Endothelial cell of hepatic sinusoid (primary cell): ENCODE measurements around the gene MED9.

Source experiments
- in situ Hi-C: cut with HindIII; loops from 2 replicates; pipeline ENCODE4 v1.10.0; 2017; ENCODE audit warnings: low sequenced_read_pairs

MED9 gene

DNA sequence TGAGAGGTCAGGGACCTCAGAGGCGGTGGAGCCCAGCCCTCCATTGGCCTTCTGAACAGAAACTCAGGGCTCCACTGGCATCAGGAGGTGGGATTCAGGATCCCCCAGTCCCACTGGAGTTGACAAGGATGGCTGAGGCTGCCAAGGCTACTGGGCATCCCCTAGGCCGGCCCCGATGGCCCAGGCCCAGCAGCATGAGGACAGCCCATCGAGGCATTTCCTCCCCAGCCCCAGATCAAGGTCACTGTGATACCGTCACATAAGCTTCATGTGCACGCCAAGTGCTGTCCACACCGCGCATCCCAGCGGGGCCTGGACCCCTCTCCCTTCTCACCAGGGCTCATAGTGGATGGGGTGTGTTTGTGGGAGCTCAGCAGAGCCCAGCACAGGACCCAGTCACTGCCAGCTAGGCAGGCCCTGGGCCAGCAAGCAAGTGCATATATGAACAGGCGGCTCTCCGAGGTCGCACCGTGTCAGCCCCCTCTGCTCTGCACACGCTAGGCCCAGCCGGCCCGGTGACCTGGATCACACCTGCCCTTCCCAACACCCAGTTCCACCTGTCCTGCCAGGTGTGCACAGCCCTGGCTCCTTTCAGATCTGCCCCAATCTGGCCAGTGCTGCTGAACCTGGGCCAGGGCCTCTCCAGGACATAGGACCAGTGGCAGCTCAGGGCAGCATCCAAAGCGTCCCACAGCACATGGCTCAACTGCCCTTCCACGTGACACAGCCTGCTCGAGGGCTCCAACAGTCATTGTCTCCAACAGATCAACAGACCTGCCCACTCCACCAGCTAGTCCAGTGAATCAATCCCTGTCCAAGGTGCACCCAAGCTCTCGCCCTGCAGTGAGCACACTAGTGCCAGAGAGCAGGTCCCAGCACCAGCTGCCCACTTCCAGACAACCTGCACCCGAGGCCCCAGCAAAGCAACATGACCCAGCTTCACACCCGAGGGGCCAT is 52.2 kb downstream of the MED9 start:
- in situ Hi-C loops = loop anchor here (5.0 to 10.0 kb wide), 4 partner anchors 43 to 157 kb away; no protein-coding TSS in a partner anchor

DNA sequence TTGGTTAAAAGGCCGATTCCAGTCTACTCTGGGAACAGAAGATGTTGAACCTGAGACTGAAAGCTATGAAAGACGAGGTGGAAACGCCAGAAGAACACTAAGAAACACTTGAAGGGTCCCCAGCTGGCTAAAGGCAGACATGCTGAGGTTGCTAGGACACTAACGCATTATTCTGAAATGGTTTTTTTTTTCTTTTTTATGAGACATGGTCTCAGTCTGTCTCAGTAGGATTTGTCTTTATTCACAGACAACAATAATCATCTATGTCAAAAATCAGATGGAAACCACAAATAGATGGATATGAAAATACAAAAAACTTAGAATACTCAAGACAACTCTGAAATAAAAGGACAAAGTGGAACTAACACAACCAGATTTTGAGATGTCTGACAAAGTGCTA is 54.4 kb downstream of the MED9 start:
- in situ Hi-C loops = no loop called here

DNA sequence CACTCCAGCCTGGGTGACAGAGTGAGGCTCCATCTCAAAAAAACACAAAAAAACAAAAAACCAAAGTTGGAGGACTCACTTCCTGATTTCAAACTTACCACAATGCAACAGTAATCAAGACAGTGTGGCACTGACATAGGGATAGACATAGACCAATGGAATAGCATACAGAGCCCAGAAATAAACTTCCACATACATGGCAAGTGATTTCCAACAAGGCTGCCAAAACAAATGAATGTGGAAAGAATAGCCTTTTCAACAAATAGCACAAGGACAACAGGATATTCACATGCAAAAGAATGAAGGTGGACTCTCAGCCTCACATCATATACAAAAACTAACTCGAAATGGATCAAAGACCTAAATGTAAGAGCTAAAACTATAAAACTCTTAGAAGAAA is 56.2 kb downstream of the MED9 start:
- in situ Hi-C loops = no loop called here

DNA sequence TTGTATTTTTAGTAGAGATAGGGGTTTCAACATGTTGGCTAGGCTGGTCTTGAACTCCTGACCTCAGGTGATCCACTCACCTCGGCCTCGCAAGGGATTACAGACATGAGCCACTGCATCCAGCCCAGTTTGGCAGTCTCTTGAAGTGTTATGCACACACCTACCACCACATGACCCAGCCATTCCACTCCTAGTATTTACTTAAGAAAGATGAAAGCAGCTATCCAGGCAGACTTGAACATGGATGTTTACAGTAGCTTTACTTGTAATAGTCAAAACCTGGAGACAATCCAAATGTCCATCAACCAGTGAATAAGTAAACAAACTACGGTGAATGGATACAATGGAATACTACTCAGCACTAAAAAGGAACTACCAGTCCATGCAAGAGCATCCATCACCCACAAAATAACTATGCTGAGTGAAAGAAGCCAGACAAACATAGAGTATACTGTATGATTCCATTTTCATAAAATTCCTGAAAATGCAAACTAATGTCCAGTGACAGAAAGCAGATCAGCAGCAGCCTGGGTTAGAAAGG is 57.2 kb downstream of the MED9 start:
- in situ Hi-C loops = no loop called here

DNA sequence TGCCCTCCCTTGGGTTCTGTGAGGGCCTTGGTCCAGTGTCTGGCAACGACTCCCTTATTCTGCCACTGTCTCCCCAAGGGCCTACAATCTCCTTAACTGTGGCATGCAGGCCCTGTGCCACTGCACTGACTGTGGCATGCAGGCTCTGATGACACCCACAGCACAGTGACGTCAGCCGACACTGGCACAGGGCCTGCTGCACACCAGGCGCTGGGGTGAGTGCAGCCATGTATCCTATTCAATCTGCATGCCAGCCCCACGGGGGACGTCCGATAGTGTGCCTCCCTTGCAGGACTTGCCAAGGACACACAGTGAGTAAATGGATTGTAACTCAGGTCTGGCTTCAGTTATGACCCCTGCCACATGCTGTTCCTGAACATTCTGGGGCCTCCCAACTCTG is 59.2 kb downstream of the MED9 start:
- in situ Hi-C loops = no loop called here

DNA sequence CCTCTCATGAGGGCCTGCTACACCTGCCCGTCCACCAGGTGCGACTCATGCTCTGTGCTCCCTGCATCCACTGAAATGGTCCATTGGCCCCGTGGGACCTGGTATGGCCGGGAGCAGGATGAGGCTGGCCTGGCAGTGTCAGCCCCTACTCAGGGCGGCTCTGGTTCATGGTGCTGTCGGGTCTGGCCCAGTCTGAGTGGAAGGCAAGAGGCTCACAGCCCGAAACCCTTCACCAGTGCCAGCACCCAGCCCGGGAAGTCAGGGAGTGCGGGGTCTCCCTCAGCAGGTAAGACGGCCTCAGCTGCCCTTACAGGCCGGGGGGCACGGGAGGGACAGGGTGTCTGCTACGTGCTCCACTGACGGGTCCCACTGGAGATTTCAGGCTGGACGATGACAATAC is 59.9 kb downstream of the MED9 start:
- in situ Hi-C loops = no loop called here

- in situ Hi-C loops = no loop called here
These were observed 60.7 kb downstream of the MED9 start for GRCh38 chr17:17537311-17538099.

GRCh38 chr17:17538417-17539391 is 61.9 kb downstream of the MED9 start:
- in situ Hi-C loops = no loop called here

DNA sequence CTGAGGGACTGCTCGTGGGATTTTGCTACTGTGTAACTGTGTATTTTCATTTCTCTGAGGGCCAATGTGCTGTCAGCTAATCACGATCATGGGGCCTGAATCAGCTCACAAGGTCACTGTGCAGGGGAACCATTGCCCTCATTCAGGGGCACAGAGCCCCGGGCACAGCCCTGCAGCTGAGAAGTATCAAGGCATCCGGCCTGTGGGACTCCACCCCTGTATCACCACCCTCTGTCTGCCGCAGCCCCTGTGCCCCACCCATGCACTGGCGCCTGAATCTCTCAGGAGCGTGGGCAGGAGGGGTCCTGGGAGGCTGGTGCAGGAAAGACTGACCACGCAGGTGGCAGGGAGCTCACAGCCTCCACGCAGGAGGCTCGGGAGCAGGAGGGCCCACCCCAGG is 62.8 kb downstream of the MED9 start:
- in situ Hi-C loops = no loop called here

DNA sequence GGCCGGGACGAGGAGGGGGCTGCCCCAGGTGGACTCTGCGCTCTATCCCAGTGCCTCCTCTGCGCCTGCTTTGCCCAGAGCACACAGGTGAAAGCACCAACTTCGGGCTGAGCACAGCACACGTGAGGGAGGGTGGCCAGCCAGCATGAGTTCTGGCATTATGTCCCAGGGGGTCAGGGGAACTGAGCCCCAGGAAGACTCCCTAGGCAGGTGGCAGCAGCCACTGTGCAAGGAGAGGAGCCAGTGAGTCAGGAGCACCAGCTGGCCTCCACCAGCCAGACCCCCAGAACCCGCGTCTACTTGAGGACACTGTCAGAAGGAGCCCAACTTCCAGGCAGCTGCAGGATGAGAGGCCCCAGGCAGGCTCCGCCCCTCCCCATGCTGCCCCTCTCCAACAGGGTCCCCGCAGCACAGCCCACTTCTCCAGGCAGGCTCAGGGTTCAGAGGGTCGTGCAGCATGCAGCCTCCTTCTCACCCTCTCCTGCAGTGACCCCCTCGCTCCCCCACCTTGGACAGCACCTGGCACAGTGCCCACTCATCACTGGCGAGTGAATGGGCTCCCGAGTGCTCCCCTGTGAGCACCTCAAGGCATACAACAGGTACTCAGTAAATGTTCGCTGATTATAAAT is 63.6 kb downstream of the MED9 start:
- in situ Hi-C loops = no loop called here

DNA sequence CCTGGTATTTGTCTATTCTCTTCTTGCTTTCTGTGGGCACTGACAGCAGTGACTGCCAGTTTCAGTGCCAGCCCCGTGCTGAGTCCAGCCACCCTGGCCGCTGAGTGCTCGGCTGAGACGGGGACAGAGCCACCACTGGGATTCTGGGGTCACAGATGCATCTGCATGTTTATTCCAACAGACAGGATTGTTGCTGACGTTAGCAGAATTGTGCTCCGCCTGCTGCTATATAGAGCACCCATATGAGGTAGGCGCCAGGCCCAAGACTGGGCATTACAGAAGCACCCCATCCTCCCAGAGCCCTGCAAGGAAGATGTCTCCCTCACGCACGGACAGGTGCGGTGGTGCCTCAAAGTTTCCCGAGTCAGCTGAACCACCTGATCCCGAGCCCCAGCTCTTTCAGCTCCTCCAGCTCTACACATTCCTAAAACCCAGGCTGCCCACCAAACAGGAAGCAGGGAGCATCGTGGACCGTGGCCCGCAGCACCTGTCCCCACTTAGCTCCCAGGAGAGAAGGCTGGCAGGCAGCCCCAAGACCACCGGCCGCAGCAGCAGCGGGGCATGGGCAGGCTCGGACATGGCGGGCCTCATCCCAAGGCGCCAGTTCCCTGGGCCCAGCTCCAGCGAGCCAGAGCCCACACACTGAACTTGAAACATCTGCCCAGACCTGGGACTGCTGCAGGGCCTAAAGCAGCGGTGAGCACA is 64.3 kb downstream of the MED9 start:
- in situ Hi-C loops = no loop called here

- in situ Hi-C loops = no loop called here
These were observed 64.8 kb downstream of the MED9 start for GRCh38 chr17:17541640-17542001.
